C4-2B (cell line): ENCODE results near the gene BUD31.
"Not testable (repeated sequence)": the region's sequence is repeated elsewhere in the genome, so short reads cannot be mapped to it uniquely, and the experiment has no call there.

ENCODE experiments used
- H3K27ac ChIP-seq: fragments of 450-650 bp; 2 replicates; pipeline ENCODE4 v1.5.1; 2017
- ZFX ChIP-seq: fragments of 450-650 bp; IDR thresholded peaks from 2 replicates; pipeline ENCODE4 v1.6.1; 2017
- TF ChIP-seq, protein P1 (sequence below): fragments of 450-650 bp; conservative IDR thresholded peaks from 2 replicates; pipeline ENCODE4 v1.5.1; 2017; ENCODE audit warnings: mild to moderate bottlenecking

The BUD31 gene

DNA sequence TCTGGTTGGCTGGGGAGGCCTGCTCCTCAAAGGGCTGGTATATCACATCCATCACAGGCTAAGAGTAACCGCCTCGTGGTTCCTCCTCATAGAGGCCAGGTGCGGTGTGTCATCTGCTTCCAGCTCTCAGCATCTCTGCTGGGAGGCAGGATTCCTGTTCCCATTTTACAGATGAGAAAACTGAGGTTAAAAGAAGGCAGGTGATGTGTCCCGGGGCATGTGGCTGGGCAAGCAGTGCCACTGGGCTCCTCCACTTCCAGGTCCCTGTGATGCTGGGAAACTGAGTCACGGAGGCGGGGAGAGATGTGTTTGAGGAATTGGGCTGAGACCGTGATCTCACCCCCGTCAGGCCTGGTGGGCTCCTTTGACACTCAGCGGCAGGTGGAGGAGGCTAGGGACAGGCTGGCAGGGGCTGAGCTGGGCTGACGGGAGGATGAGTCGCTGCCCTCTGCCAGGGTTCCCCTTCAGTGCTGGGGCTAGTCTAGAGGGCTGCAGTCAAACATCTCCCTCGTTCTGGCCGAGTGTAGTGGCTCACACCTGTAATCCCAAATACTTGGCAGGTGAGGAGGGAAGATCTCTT, 24.9 kb upstream of the BUD31 start:
- no peak for TF ChIP-seq ZFX
- TF ChIP-seq, protein P1, sequence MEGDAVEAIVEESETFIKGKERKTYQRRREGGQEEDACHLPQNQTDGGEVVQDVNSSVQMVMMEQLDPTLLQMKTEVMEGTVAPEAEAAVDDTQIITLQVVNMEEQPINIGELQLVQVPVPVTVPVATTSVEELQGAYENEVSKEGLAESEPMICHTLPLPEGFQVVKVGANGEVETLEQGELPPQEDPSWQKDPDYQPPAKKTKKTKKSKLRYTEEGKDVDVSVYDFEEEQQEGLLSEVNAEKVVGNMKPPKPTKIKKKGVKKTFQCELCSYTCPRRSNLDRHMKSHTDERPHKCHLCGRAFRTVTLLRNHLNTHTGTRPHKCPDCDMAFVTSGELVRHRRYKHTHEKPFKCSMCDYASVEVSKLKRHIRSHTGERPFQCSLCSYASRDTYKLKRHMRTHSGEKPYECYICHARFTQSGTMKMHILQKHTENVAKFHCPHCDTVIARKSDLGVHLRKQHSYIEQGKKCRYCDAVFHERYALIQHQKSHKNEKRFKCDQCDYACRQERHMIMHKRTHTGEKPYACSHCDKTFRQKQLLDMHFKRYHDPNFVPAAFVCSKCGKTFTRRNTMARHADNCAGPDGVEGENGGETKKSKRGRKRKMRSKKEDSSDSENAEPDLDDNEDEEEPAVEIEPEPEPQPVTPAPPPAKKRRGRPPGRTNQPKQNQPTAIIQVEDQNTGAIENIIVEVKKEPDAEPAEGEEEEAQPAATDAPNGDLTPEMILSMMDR, result no peak
- no peak overlapping the region for H3K27ac ChIP-seq

DNA sequence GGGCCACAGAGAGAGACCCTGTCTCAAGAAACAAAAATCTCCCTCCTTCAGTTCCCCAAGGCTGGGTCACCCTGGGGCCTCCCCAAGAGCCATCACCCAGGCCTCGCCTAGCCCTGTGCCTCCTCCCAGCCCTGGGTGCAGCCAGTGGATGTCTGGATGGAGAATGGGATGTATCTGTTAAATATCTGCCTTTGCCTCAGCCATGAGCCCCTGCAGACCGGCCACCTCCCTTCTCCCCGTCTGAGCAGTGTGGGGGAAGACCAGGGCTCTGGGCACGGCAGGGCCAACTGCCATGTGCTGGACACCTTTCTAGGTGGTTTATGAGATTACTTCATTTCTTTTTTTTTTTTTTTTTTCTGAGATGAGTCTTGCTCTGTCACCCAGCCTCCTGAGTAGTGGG, 24.2 kb upstream of the BUD31 start:
- H3K27ac ChIP-seq, result no peak overlapping the region
- TF ChIP-seq, protein P1, result no peak
- no peak for TF ChIP-seq ZFX

DNA sequence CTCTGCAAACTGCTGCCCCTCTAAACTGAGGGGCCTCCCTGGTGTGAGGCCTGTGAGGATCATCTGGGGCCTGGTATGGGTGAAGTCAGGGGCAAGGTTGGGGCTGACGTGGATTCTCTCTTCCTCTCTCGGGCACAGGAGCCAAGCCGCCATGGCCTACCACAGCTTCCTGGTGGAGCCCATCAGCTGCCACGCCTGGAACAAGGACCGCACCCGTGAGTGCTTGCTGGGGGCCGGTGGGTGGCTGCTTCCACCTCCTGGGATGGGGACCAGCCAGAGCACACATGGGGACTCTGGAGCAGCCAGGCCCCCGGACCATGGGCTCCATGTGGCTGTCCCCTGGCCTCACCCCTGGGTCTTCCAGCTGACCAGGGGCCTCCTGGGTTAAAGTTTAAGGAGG, 23.2 kb upstream of the BUD31 start:
- TF ChIP-seq ZFX, result no peak
- TF ChIP-seq, protein P1, result no peak
- no peak overlapping the region for H3K27ac ChIP-seq

- H3K27ac ChIP-seq, result no peak overlapping the region
- no peak for TF ChIP-seq ZFX
- TF ChIP-seq, protein P1, result no peak
Observed at GRCh38 chr7:99386584-99387238, 22.1 kb upstream of the BUD31 start.

DNA sequence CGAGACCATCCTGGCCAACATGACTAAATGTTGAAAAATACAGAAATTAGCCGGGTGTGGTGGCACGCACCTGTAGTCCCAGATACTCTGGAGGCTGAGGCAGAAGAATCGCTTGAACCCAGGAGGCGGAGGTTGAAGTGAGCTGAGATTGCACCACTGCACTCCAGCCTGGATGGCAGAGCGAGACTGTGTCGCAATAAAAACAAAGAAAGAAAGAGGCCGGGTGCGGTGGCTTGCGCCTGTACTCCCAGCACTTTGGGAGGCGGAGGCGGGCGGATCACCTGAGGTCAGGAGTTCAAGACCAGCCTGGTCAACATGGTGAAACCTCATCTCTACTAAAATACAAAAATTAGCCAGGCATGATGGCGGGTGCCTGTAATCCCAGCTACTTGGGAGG, 21.5 kb upstream of the BUD31 start:
- not testable (repeated sequence) for H3K27ac ChIP-seq

- no peak overlapping the region for H3K27ac ChIP-seq
- TF ChIP-seq ZFX, result no peak
- TF ChIP-seq, protein P1, result no peak
Observed at GRCh38 chr7:99387912-99388311, 20.9 kb upstream of the BUD31 start.

GRCh38 chr7:99389772-99390171, 19.0 kb upstream of the BUD31 start:
- no peak for TF ChIP-seq ZFX
- TF ChIP-seq, protein P1, result no peak
- H3K27ac ChIP-seq, result no peak overlapping the region

- no peak overlapping the region for H3K27ac ChIP-seq
- TF ChIP-seq, protein P1, result no peak
- no peak for TF ChIP-seq ZFX
Observed at GRCh38 chr7:99390941-99391602, 17.7 kb upstream of the BUD31 start.
